Right ventricle myocardium inferior (tissue), 1 donor: ENCODE measurements around the gene CD22. TPM values are rescaled to one million over a fixed set of nuclear protein-coding genes. Genes with fewer than 3 reads are reported as not detected.

Experiments used
- ATAC-seq: fragments of 200-7000 bp; cut with Tn5 transposase; one replicate; pipeline ENCODE4 v1.9.1; 2020; ENCODE audit warnings: mild to moderate bottlenecking, moderate library complexity
- DNase-seq: peaks from one replicate; pipeline ENCODE4 v3.0.0; 2021; ENCODE audit errors: missing footprints
- intact Hi-C: fragments of 100-400 bp; cut with DNase I; formaldehyde crosslinking; loops from one replicate; pipeline ENCODE4 v1.11.0; 2022
- total RNA-seq: library from RNA; stranded (reverse); fragmentation: NEBNext Ultra II Directional; extraction: Animal tissue kit (Norgen Biotek cat#: 25700); gene quantifications from one replicate; pipeline ENCODE4 v1.2.1, GENCODE V29; 2021
- donor health status: DM: no; HTN: yes; CAD: no; lungs with severe emphysema.

The CD22 gene
- total RNA-seq, 1 donor from 2014 or later: 0.19 TPM

DNA sequence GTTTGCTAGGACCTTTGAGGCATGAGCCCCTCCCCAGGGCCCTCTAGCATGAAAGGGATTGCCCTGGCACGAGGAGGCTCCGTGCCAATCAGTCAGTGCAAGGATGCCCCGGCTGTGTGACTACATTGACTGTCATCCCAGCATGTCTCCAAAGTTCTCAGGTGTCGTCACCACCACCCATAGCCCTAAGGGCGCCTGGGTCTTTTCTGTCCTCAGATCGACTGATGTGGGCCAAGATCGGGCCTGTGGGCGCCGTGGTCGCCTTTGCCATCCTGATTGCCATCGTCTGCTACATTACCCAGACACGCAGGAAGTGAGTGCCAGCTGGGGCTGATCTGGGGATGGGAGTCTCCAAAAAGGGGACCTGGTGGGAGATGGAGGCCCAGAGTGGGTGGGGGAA lies 18.7 kb upstream of the CD22 start:
- ATAC-seq (no peak), DNase-seq (no peak)
- intact Hi-C loops: no loop called here

DNA sequence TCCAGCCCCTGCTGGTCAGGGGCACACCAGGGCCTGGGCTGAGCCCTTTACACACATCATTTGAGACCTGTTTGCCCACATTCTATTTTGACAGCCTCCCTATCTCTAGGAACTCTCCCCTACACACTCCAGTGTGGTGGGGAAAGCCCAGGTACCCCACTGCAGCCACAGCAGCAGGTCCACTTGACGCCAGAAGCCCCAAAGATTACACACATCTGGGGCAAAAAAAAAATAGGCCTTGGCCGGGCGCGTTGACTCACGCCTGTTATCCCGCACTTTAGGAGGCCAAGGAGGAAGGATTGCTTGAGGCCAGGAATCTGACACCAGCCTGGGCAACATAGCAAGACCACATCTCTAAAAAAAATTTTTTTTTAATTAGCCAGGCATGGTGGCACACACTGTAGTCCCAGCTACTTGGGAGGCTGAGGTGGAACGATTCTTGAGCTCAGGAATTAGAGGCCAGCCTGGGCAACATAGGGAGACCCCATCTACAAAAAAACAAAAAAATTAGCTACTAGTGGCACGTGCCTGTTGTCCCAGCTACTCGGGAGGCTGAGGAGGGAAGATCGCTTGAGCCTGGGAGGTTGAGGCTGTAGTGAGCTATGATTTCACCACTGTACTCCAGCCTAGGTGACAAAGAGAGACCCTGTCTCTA lies 18.0 kb upstream of the CD22 start:
- intact Hi-C loops: no loop called here
- no peak for ATAC-seq
- DNase-seq: no peak

DNA sequence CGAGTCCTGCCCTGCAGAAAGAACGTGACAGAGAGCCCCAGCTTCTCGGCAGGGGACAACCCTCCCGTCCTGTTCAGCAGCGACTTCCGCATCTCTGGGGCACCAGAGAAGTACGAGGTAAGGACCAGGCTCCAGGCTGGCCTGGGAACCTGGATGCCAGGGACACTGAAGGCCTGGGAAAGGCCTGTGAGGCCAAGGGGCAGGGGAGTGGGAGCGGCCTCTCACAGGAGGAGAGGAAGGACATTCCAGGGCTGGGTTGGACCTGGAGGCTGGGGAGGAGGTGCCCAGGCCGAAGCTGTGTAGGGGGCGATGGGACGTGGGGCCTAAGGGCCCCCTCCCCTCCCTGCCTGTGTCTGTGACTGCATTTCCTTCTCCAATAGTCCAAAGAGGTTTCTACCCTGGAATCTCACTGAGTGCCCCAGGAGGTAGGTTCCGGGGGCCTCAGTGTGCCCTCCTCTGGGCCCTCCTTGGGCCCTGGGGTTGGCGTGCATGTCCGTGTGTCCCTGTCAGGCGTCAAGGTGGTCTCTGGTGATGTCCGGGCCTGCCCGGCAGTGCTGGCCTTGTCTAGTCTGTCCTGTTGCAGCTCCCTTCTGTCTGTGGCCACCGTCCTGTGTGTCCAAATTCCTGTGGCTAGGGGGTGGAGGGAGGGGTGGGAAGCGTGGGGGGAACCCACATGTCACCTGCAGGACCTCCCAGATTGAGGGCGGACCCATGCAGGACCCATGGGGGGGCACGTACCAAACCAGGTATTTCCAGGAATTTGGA lies 16.9 kb upstream of the CD22 start:
- DNase-seq: no peak
- intact Hi-C loops: no loop called here

DNA sequence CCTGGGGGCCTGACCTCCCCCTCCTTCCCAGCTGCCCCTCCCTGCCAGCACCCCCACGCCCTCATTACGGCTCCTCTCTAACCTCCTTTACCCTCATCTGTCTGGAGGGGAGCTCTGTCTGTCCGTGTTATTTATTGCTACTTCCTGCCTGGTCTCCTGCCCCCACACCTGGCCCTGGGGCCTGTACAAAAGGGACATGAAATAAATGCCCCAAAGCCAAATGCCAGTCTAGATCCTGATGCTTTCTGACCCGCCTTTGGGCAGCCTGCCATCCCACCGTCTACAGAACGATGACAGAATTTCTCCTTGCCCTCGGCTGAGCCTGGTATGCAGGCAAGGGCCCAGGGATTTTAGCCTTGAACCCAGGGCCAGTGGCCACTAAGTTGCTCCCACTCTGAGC lies 15.4 kb upstream of the CD22 start:
- intact Hi-C loops: no loop called here
- DNase-seq: no peak
- no peak for ATAC-seq

More for the DNA sequence above, 16.9 kb upstream of the CD22 start:
- no peak for ATAC-seq

DNA sequence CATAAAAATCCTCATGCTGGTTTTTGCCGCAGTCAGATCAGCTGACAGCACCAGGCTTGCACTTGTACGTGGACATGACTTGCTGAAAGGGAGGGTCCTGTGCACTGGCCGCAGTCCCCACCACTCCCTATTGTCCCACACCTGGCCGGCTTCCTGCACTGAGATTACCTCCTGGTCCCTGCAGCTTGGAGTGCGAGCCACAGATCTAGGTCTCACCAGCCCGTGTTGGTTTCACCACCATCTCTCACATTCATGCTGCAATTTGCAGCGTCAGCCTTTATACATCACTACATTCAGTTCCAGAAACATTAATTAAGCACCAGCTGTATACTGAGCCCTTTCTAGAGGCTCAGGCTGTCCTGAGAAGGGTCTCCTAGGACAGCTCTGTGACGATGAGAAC lies 15.0 kb upstream of the CD22 start:
- intact Hi-C loops: no loop called here
- ATAC-seq: no peak
- DNase-seq: no peak

DNA sequence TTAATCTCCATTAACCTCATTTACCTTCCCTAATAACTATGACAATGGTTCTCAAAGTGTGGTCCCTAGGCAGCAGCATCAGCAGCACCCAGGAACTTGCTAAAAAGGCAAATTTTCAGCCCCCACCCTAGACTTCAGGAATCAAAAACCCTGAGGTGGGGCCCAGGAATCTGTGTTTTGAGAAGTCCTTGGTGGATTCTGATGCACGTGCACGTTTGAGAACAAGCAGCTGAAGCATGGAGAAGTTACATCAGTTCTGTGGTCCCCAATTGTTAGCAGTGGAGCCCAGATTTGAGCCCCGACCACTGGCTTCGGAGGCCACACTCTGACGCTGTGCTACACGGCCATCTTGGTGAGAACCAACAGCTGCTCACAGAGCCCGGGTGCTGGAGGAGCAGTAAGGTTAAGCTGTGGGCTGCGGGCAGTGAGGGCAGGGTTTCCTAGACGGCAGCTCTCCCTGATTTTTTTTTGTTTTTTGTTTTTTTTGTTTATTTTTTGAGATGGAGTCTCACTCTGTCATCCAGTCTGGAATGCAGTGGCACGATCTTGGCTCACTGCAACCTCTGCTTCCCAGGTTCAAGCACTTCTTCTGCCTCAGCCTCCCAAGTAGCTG lies 14.0 kb upstream of the CD22 start:
- ATAC-seq: no peak
- intact Hi-C loops: no loop called here
- no peak for DNase-seq

DNA sequence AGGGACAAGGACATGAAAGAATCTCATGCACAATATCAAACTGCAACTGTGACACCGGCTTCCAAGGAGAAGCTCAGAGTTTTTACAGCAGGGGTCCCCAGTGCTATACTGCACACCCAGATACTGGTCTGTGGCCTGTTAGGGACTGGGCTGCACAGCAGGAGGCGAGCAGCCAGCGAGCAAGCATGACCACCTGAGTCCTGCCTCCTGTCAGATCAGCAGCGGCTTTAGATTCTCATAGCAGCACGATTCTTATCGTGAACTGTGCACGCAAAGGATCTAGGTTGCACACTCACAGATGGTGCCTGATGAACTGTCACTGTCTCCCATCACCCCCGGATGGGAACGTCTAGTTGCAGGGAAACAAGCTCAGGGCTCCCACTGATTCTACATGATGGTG lies 13.1 kb upstream of the CD22 start:
- intact Hi-C loops: no loop called here
- DNase-seq: no peak
- no peak for ATAC-seq

DNA sequence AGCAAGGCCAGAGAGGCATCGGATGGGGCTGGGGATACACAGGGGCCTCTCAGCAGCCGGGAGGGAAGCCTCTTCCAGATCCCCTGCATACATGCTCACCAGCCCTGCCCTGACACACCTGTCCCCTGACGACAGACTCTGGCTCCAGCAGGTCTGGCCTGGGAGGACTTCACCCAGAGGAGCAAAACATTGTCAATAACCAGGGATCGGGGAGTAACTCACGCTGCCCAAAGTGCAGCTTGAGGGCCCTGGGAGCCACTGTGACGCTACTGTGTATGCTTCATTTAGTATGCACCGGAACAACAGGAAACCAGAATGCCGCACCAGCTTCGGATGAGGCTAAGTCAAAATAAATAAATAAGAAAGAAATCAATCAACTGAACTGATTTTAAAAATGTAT lies 12.4 kb upstream of the CD22 start:
- intact Hi-C loops: no loop called here
- ATAC-seq (no peak), DNase-seq (no peak)

DNA sequence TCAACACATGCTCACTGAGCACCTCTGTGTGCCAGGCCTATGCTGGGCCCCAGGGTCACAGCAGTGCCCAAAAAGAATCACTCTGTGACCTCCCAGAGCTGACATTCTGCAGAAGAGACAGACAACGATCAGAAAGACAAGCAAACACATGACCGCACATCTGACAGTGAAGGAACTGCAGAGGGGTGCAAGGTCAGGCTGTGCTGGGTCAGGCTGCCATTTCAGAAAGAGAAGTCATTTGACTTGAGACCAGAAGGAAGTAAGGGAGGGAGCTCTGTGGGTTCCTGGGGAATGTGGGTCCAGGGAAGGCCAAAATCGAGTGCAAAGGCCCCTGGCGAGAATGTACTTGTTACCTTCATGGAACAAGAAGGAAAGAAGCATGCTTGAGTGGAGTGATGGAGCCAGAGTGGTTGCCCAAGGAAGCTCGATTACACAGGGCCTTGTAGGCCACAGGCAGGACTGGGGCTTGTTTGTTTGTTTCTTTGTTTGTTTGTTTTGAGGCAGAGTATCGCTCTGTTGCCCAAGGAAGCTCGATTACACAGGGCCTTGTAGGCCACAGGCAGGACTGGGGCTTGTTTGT lies 11.4 kb upstream of the CD22 start:
- intact Hi-C loops: no loop called here
- ATAC-seq (no peak), DNase-seq (no peak)

DNA sequence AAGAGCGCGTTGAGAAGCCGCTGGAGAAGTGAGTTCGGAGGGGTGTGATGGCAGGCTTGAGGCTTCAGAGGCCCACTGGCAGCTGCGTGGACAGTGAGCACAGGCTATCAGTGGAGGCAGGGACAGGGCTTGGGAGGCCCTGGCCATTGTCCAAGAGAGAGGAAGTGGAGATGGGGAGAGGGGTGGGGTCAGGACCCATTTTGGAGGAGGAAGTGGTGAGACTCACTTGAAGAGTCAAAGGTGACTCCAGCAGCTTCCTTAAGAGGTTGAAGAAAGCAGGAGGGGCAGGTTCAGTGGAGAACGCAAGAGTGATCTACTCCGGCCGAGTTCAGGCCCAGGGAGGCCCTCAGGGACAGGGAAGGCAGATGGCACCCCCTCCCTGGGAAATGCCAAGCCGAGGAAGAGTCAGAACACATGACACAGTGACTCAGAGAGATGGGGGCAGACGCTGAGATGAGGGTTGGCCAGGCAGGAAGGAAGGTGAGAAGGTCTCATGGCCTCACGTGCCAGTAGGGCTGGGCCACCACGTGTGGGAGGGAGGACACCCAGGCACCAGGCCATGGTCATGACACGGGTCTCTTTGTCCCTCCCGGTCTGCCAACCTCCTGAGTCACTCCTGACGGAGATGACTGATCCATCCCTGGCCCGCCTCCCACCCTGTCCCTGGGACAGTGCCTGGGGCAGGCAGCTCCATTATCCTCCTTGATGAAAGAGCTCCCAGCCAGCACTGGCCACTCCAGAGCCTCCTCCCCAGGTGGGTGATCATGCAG lies 10.1 kb upstream of the CD22 start:
- DNase-seq (peak; percentile 76), ATAC-seq (peak; percentile 46)
- intact Hi-C loops: no loop called here

DNA sequence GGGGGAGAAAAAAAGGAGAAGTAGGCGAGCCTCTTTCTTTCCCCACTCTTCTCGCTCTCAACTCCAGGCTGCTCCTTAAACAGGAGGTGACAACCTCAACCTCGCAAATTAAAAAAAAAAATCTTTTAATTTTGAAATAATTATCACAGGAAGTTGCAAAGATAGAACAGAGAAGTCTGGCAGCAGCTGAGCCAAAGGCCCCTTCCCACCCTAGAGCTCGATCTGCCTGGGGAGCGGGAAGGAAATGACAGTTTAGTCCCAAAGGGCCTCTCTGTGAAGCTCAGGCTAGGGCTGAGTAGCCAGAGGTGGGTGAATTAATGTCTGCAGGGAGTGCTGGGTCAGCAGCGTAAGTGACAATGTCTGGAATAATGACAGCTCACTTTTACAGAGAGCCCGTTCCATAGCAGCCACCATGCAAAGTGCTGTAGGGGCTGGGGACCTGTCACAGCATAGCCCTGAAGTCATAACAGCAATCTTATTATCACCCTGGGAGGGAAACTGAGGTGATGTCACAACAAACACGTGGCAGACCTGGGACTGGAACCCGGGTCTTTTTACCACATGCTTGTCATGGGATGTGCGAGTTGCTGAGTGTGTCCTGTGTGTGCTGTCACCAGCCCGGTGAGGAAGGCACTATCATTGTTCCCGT lies 8.8 kb upstream of the CD22 start:
- ATAC-seq: peak; percentile 23
- intact Hi-C loops: no loop called here
- no peak for DNase-seq

DNA sequence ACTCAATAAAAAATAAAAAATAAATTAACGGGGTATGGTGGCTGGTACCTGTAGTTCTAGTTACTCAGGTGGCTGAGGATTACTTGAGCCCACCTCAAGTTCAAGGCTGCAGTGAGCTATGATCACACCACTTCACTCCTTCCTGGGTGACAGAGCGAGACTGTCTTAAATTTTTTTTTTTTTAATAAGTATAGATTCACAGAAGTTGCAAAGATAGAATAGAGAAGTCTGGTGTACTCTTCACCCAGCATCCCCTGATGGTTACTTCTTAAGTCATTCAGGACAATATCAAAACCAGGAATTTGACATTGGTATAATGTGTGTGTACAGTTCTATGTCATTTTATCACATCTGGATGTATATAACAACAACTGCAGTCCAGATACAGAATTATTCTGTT lies 7.7 kb upstream of the CD22 start:
- DNase-seq (no peak), ATAC-seq (no peak)
- intact Hi-C loops: no loop called here

DNA sequence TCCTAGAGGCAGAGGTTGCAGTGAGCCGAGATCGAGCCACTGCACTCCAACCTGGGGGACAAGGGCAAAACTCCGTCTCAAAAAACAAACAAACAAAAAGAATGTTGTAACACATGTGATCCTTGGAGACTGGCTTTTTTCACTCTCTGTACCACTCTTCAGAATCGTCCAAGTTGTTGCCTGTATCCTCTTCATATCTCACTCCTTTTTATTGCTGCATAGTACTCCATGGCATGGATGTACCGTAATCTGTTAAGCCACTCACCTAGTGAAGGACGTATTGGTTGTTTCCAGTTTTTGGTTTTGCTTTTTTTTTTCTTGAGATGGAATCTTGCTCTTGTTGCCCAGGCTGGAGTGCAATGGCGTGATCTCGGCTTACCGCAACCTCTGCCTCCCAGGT lies 7.0 kb upstream of the CD22 start:
- no peak for DNase-seq
- no peak for ATAC-seq
- intact Hi-C loops: no loop called here

DNA sequence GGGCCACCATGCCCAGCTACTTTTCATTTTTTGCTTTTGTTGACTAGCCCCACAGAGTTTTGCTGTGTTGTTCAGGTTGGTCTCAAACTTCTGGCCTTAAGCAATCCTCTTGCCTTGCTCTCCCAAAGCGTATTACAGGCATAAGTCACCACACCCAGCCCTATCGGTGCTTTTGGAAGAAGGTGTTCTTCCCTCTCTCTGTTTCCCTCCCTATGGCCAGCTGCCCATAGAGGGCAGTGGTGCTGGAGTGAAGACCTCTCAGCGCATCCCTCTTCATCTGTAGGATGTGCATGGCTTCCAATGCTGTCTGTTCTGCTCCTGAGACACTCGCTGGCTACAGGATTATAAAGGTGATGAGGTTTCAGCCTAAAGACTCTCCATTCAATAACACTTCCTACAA lies 1.3 kb upstream of the CD22 start:
- intact Hi-C loops: no loop called here
- no peak for DNase-seq

DNA sequence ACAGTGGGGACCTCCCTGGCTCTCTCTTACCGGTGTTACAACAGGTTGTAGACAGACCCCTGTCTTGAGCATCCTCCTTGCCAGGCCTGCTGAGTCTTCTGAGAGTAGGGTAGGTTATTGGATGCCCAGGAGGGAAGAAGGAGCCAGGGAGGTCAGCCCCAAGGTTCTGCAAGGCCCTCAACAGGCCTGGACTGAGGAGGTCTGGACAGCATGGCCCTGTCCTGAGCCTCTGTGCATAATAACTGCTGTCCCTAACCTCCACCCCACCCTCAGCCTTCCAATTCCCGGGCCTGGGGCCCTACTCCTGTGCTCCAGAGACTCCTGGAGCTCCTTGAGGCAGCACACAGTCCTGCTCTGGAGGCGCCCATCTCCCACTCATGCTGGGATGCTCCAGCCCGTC lies 336 bp downstream of the CD22 start:
- ATAC-seq: no peak
- intact Hi-C loops: no loop called here
- no peak for DNase-seq

More for the DNA sequence above, 1.3 kb upstream of the CD22 start:
- ATAC-seq: no peak

DNA sequence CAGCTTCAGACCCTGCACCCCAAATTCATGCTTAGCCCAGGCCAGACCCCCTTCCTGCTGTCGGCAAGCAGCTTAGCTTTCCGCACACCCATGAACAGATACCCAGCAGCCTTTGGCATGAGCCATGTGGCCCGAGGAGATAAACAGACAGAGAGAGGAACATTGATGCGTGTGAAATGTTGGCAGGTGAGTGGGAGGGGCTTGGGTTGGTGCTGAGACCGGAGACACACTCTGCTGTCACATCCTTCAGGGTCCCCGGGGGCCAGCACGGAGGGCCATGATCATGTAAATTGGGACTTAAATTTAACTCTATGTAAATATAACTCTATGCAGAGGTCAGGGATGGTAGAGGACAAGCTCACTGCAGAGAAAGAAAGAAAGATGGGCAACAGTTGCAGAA lies 1.5 kb downstream of the CD22 start:
- ATAC-seq (no peak), DNase-seq (no peak)
- intact Hi-C loops: no loop called here

DNA sequence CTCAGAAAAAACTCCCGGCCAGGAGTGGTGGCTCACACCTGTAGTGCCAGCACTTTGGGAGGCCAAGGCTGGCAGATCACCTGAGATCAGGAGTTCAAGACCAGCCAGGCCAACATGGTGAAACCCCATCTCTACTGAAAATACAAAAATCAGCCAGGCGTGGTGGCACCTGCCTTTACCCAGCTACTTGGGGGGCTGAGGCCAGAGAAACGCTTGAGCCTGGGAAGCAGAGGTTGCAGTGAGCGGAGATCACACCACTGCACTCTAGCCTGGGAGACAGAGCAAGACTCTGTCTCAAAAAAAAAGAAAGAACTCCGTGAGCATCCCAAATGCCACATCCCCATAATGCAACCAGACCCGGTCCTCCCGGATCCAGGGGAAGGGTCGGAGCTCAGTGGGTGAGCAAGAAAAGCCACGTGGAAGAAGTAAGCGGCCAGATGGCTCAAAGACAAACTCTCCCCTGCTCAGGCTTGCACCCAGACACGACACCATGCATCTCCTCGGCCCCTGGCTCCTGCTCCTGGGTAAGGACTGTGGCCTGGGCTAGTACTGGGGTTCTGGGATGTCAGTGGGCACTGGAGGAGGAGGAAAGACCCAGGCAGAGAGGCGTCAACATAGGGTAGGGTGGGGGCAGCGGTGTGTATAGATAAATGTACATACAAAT lies 2.7 kb downstream of the CD22 start:
- intact Hi-C loops: no loop called here
- ATAC-seq: no peak
- DNase-seq: no peak

DNA sequence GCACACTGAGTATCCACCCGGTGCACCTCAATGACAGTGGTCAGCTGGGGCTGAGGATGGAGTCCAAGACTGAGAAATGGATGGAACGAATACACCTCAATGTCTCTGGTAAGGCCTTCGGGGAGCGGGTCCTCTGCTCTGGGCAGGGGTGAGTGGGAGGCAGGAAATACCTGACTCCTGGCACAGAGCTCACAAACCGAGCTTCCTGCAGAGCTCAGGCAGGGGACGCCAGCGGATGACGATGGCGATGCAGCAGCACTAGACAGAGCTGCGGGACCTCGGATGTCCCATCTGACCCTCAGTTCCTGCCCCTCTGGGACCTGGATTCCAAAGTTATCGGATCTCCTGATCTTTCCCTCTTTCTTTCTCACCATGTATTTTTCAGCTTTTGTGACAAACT lies 3.8 kb downstream of the CD22 start:
- ATAC-seq: no peak

More for the DNA sequence above, 3.8 kb downstream of the CD22 start:
- intact Hi-C loops: no loop called here
- no peak for DNase-seq
